Transverse colon (tissue), 4 donors: ENCODE results near the gene FRMD6. TPM values are rescaled to one million over a fixed set of nuclear protein-coding genes. Genes with fewer than 3 reads are reported as not detected.

Experiments
- DNase-seq: peaks from one replicate; pipeline ENCODE4 v3.0.0-alpha.2; 2019
- H3K27ac ChIP-seq, 4 donors: fragments of 200-600 bp; sonication (generic); 2 replicates each; pipeline ENCODE4 v1.5.1; 2016 to 2018; ENCODE audit warnings: inconsistent platforms in 4 of 4
- H3K27me3 ChIP-seq: fragments of 200-600 bp; sonication (generic); 2 replicates; pipeline ENCODE4 v1.5.1; 2017; ENCODE audit warnings: inconsistent platforms
- H3K36me3 ChIP-seq, 4 donors: fragments of 200-600 bp; sonication (generic); 2 replicates each; pipeline ENCODE4 v1.5.1; 2017 to 2019; ENCODE audit warnings: inconsistent platforms in 4 of 4
- H3K4me1 ChIP-seq, 4 donors: fragments of 200-600 bp; sonication (generic); 2 replicates each; pipeline ENCODE4 v1.5.1; 2017 to 2020; ENCODE audit warnings: inconsistent platforms in 4 of 4
- H3K4me3 ChIP-seq, 4 donors: fragments of 200-600 bp; sonication (generic); 1 replicate in 1 of 4; 2 replicates in 3 of 4; pipeline versions ENCODE4 v1.5.1 to v1.6.1; 2017 to 2019; ENCODE audit warnings: inconsistent platforms in 4 of 4
- H3K9me3 ChIP-seq, 2 donors: fragments of 200-600 bp; sonication (generic); 2 replicates each; pipeline ENCODE4 v1.5.1; 2017 to 2019; ENCODE audit warnings: inconsistent platforms in 2 of 2
- EP300 ChIP-seq: sonication (generic); formaldehyde crosslinking; IDR thresholded peaks from one replicate; pipeline ENCODE4 v1.6.1; 2017; ENCODE audit warnings: antibody characterized with exemption, low read depth
- POLR2A ChIP-seq: fragments of 450-650 bp; IDR thresholded peaks from one replicate; pipeline ENCODE4 v1.6.1; 2016; ENCODE audit warnings: antibody characterized with exemption, mild to moderate bottlenecking, moderate library complexity
- POLR2AphosphoS5 ChIP-seq, 3 donors: sonication (generic); formaldehyde crosslinking; IDR thresholded peaks; one replicate each; pipeline ENCODE4 v1.6.1; 2016; ENCODE audit warnings: antibody characterized with exemption in 3 of 3
- WGBS, 2 donors: methylation state at CpG; one replicate each; pipeline ENCODE4 v1.1.5; 2018; ENCODE audit warnings: low coverage in 1 of 2; 5-methylcytosine and 5-hydroxymethylcytosine counted together
- in situ Hi-C, 4 donors: fragments of 200-750 bp; cut with MboI; loops; one replicate each; pipeline versions ENCODE4 v1.15.0 to v1.15.1; 2017; ENCODE audit warnings: low sequenced_read_pairs in 3 of 4, low pct_ligation_motif_present in 1 of 4, low pct_unique_long_range_greater_than_20kb in 1 of 4
- intact Hi-C: fragments of 100-400 bp; cut with DNase I; formaldehyde crosslinking; loops from one replicate; pipeline ENCODE4 v1.15.1; 2023; ENCODE audit warnings: low total_unique reads
- total RNA-seq, 4 donors: library from RNA; depleted of rRNA; stranded (reverse); fragments of >200 nt; gene quantifications; one replicate each; pipeline ENCODE4 v1.1.0, GENCODE V29; 2016
- TF ChIP-seq, protein P1 (sequence below), 5 experiments: fragments of 200-600 bp in 3 of 5; fragments of 450-650 bp in 2 of 5; sonication (generic) in 3 of 5; IDR thresholded peaks; 1 replicate in 2 of 5; 2 replicates in 3 of 5; pipeline ENCODE4 v1.5.1; 2016 to 2017; ENCODE audit warnings: antibody characterized with exemption in 5 of 5, inconsistent platforms in 3 of 5, mild to moderate bottlenecking in 2 of 5, moderate library complexity in 1 of 5

FRMD6 gene
- total RNA-seq, 4 donors from 2014 or later = 8.4 to 21.7 (median 11.7) TPM

DNA sequence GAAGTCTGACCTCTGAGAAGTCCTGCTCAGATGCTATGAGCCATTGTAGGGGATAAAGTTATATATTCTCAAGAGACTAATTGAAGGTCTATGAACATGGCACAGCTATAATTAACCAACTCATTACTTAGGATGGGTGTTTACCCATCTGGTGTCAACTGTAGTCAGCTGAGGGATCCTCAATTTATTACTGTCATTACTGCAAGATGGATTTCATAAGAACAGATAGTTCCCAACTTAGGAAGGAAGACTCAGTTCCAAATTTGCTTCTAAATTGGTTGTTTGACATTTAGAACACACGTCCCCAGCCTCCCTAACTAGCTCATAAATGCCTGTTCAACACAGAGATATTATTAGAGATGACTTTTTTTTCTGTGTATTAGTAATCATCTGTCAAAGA is 81.4 kb downstream of the FRMD6 start:
- H3K4me1 ChIP-seq = no peaks in the 10 kb centered on the region
- intact Hi-C loops (no loop called here), in situ Hi-C loops (no loop called here)
- H3K27me3 ChIP-seq = no peaks in the 10 kb centered on the region
- no peak for DNase-seq
- H3K4me3 ChIP-seq = no peak overlapping the region
- no peaks in the 10 kb centered on the region for H3K9me3 ChIP-seq
- TF ChIP-seq EP300 = no peak
- TF ChIP-seq POLR2A = no peak
- TF ChIP-seq, protein P1, sequence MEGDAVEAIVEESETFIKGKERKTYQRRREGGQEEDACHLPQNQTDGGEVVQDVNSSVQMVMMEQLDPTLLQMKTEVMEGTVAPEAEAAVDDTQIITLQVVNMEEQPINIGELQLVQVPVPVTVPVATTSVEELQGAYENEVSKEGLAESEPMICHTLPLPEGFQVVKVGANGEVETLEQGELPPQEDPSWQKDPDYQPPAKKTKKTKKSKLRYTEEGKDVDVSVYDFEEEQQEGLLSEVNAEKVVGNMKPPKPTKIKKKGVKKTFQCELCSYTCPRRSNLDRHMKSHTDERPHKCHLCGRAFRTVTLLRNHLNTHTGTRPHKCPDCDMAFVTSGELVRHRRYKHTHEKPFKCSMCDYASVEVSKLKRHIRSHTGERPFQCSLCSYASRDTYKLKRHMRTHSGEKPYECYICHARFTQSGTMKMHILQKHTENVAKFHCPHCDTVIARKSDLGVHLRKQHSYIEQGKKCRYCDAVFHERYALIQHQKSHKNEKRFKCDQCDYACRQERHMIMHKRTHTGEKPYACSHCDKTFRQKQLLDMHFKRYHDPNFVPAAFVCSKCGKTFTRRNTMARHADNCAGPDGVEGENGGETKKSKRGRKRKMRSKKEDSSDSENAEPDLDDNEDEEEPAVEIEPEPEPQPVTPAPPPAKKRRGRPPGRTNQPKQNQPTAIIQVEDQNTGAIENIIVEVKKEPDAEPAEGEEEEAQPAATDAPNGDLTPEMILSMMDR (IDR thresholded peaks at IDR 0.05) = no peak
- TF ChIP-seq POLR2AphosphoS5 (IDR thresholded peaks at IDR 0.05) = no peak
- WGBS, 2 donors = 46 to 60% methylated on average over 1 of the region's 1 CpG
- H3K27ac ChIP-seq = no peak overlapping the region
- peaks cover 0 to 2% (median under 1%) of the 10 kb centered on the region in 4 donors for H3K36me3 ChIP-seq

DNA sequence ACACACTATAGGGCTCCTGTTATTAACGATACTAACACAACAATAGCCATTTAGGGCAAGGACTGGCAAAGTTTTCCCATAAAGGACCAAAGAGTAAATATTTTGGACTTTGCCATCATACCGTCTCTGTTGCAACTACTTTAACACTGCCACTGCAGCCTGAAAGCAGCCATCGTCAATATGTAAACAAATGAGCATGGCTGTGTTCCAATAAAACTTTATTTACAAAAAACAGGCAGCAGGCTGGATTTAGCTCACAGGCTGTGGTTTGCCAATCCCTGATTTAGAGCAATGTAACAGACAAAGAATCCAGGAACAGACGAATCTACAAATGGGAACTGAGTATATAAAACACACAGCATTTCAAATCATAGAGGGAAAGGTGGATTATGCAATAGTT is 84.1 kb downstream of the FRMD6 start:
- intact Hi-C loops (no loop called here), in situ Hi-C loops (no loop called here)
- Histone ChIP-seq H3K4me1 (no peaks in the 10 kb centered on the region), H3K9me3 (no peaks in the 10 kb centered on the region), H3K4me3 (no peak overlapping the region), H3K36me3 (no peaks in the 10 kb centered on the region), H3K27me3 (no peaks in the 10 kb centered on the region), H3K27ac (no peak overlapping the region)
- TF ChIP-seq EP300 (no peak), POLR2AphosphoS5 (IDR thresholded peaks at IDR 0.05) (no peak), POLR2A (no peak)
- TF ChIP-seq, protein P1 (IDR thresholded peaks at IDR 0.05) = no peak
- DNase-seq = no peak
- WGBS, 2 donors = 44 to 60% methylated on average over 4 of the region's 4 CpGs

DNA sequence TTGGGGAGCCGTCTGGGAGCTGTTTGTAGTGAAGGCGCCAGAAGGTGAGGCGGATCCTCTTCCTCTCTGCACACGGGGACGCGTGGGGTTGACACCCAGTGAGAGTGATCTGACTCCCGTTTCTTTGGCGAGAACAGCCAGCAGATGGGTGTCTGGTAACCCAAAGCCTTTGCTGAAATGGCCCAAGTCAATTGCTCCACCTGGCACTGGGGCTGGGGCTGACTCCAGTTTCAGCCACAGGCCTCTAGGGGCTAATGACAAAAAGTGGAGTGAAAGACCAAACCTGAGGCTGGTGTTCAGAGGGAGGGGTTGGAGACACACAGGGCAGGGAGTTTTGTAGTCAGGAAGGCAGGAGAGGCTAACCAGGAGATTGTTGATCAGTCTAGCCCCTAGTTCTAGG is 87.0 kb downstream of the FRMD6 start:
- no peak overlapping the region for H3K27ac ChIP-seq
- in situ Hi-C loops (no loop called here), intact Hi-C loops (no loop called here)
- no peaks in the 10 kb centered on the region for H3K27me3 ChIP-seq
- H3K4me1 ChIP-seq = no peaks in the 10 kb centered on the region
- DNase-seq = no peak
- WGBS, 2 donors = 59% methylated on average over 8 of the region's 8 CpGs; no CpG with 5 or more reads in 1 of the 2 donors
- no peaks in the 10 kb centered on the region for H3K9me3 ChIP-seq
- no peaks in the 10 kb centered on the region for H3K36me3 ChIP-seq
- no peak overlapping the region for H3K4me3 ChIP-seq
- TF ChIP-seq EP300 = no peak
- TF ChIP-seq, protein P1 (IDR thresholded peaks at IDR 0.05) = no peak

DNA sequence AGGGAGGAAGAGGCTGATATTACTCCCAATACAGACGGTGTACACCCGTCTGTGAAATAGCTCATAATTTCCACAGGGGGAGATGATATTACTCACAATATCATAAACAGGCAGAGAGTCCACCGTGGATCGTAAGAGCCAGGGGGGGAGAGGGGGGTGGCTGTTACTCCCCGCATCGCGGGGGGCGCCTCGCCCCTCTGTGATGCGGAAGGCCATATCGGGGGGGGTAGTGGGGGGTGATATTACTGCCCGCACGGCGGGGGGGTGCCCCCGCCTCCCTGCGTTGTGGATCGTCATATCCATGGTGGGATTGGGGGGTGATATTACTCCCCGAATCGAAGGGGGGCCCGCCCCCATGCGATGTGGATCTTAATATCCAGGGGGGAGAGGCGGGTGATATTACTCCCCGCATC is 91.9 kb downstream of the FRMD6 start:
- no peaks in the 10 kb centered on the region for H3K27me3 ChIP-seq
- no peaks in the 10 kb centered on the region for H3K4me1 ChIP-seq
- TF ChIP-seq, protein P1 (IDR thresholded peaks at IDR 0.05) = no peak
- TF ChIP-seq POLR2A (no peak), POLR2AphosphoS5 (IDR thresholded peaks at IDR 0.05) (no peak), EP300 (no peak)
- no peak for DNase-seq
- no peaks in the 10 kb centered on the region for H3K9me3 ChIP-seq
- H3K36me3 ChIP-seq = no peaks in the 10 kb centered on the region
- intact Hi-C loops = no loop called here
- H3K4me3 ChIP-seq = no peak overlapping the region
- in situ Hi-C loops = no loop called here
- 77 to 100% methylated on average over 4 to 14 of the region's 23 CpGs for WGBS, 2 donors
- H3K27ac ChIP-seq = no peak overlapping the region
